MM.1S (cell line): ENCODE measurements around the gene CYTH1.

ENCODE experiments used
- DNase-seq: peaks from one replicate; pipeline ENCODE4 v3.0.0-alpha.2; 2015
- H2AFZ ChIP-seq: fragments of 300-600 bp; sonication (generic); 2 replicates; pipeline ENCODE4 v1.6.0; 2016; ENCODE audit warnings: antibody characterized with exemption, low read length
- H3F3A ChIP-seq: fragments of 300-600 bp; sonication (generic); 2 replicates; pipeline ENCODE4 v1.6.1; 2016; ENCODE audit warnings: mild to moderate bottlenecking, antibody characterized with exemption, low read length, moderate library complexity, mixed read lengths; ENCODE audit not compliant: insufficient read depth
- H3K27ac ChIP-seq: fragments of 300-600 bp; sonication (generic); 2 replicates; pipeline ENCODE4 v1.5.1; 2016; ENCODE audit warnings: mild to moderate bottlenecking, low read length
- H3K27me3 ChIP-seq: fragments of 300-600 bp; sonication (generic); replicated peaks from 2 replicates; pipeline ENCODE4 v1.6.0; 2016; ENCODE audit warnings: low read length; ENCODE audit not compliant: insufficient read depth
- H3K36me3 ChIP-seq: fragments of 300-600 bp; sonication (generic); replicated peaks from 2 replicates; pipeline ENCODE4 v1.6.1; 2016; ENCODE audit warnings: mild to moderate bottlenecking, low read length, mixed read lengths; ENCODE audit not compliant: insufficient read depth
- H3K4me1 ChIP-seq: fragments of 300-600 bp; sonication (generic); 2 replicates; pipeline ENCODE4 v1.6.1; 2016; ENCODE audit warnings: low read length, mixed read lengths
- H3K4me2 ChIP-seq: fragments of 300-600 bp; sonication (generic); 2 replicates; pipeline ENCODE4 v1.6.0; 2016; ENCODE audit warnings: low read depth, low read length
- H3K4me3 ChIP-seq: fragments of 300-600 bp; sonication (generic); 2 replicates; pipeline ENCODE4 v1.5.1; 2016; ENCODE audit warnings: low read length, mixed read lengths
- H3K79me2 ChIP-seq: fragments of 300-600 bp; sonication (generic); 2 replicates; pipeline ENCODE4 v1.6.1; 2016; ENCODE audit warnings: mixed run types, low read length, mixed read lengths
- H3K9ac ChIP-seq: fragments of 300-600 bp; sonication (generic); 2 replicates; pipeline ENCODE4 v1.6.1; 2016; ENCODE audit warnings: low read length, mixed read lengths
- H3K9me2 ChIP-seq: fragments of 300-600 bp; sonication (generic); replicated peaks from 2 replicates; pipeline ENCODE4 v1.6.1; 2016; ENCODE audit warnings: mild to moderate bottlenecking, low read length, mixed read lengths; ENCODE audit not compliant: insufficient read depth
- H3K9me3 ChIP-seq: fragments of 300-600 bp; sonication (generic); replicated peaks from 2 replicates; pipeline ENCODE4 v1.6.1; 2016; ENCODE audit warnings: mild to moderate bottlenecking, low read length, mixed read lengths; ENCODE audit not compliant: insufficient read depth
- H4K20me1 ChIP-seq: fragments of 300-600 bp; sonication (generic); 2 replicates; pipeline ENCODE4 v1.6.1; 2016; ENCODE audit warnings: mild to moderate bottlenecking, low read length, moderate library complexity, mixed read lengths; ENCODE audit not compliant: insufficient read depth
- EZH2 ChIP-seq: fragments of 300-600 bp; sonication (generic); optimal IDR thresholded peaks from 2 replicates; pipeline ENCODE3; 2017; ENCODE audit warnings: low read depth, mild to moderate bottlenecking, antibody characterized with exemption, low read length, mixed read lengths
- EZH2phosphoT487 ChIP-seq: fragments of 300-600 bp; sonication (generic); IDR thresholded peaks from 2 replicates; pipeline ENCODE4 v1.6.1; 2018; ENCODE audit warnings: antibody characterized with exemption, low read length
- TF ChIP-seq, protein P1 (sequence below): fragments of 300-600 bp; sonication (generic); IDR thresholded peaks from 2 replicates; pipeline ENCODE4 v1.5.1; 2016; ENCODE audit warnings: antibody characterized with exemption, low read length, mixed read lengths

The CYTH1 gene

DNA sequence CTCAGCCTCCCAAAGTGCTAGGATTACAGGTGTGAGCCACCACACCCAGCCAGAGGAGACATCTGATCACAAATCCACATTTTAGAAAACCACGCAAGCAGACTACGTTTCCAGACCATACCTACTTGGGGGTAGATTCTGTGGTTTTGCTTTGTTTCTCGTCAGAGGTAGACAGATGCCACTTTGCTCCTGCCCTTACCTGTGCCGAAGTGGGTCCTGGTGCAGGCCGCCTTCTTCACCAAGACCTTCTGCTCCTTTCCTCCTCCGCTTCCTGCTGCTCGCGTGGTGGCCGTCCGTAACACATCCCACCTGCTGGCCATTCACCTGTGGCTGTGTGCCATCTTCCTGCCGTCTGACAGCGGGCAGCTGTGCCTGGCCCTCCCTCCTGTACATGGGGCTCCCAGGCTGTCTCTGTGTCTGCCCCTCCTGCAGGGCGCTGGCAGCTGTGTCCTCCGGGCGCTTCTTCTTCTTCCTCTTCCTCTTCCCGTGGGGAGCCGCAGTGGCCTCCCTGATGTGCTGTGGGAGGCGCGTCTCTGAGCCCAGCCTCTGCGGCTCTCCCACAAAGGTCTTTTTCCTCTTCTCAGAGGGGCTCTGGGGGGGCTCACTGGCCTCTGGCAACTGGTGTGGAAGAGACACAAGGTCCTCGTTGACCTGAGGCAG is 21.2 kb upstream of the CYTH1 start:
- Histone ChIP-seq H4K20me1 (no peaks in the 10 kb centered on the region), H3K4me3 (no peak overlapping the region), H3K79me2 (peaks cover 64% of the 10 kb centered on the region), H3K27me3 (no peaks in the 10 kb centered on the region), H3K4me1 (no peaks in the 10 kb centered on the region), H3K36me3 (peaks cover 12% of the 10 kb centered on the region), H2AFZ (no peak overlapping the region), H3K9me2 (no peaks in the 10 kb centered on the region), H3K9ac (no peak overlapping the region), H3F3A (no peaks in the 10 kb centered on the region), H3K9me3 (no peaks in the 10 kb centered on the region), H3K4me2 (no peak overlapping the region), H3K27ac (no peak overlapping the region)
- no peak for DNase-seq
- no peak for TF ChIP-seq EZH2
- TF ChIP-seq EZH2phosphoT487, result no peak
- TF ChIP-seq, protein P1, sequence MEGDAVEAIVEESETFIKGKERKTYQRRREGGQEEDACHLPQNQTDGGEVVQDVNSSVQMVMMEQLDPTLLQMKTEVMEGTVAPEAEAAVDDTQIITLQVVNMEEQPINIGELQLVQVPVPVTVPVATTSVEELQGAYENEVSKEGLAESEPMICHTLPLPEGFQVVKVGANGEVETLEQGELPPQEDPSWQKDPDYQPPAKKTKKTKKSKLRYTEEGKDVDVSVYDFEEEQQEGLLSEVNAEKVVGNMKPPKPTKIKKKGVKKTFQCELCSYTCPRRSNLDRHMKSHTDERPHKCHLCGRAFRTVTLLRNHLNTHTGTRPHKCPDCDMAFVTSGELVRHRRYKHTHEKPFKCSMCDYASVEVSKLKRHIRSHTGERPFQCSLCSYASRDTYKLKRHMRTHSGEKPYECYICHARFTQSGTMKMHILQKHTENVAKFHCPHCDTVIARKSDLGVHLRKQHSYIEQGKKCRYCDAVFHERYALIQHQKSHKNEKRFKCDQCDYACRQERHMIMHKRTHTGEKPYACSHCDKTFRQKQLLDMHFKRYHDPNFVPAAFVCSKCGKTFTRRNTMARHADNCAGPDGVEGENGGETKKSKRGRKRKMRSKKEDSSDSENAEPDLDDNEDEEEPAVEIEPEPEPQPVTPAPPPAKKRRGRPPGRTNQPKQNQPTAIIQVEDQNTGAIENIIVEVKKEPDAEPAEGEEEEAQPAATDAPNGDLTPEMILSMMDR, result no peak

DNA sequence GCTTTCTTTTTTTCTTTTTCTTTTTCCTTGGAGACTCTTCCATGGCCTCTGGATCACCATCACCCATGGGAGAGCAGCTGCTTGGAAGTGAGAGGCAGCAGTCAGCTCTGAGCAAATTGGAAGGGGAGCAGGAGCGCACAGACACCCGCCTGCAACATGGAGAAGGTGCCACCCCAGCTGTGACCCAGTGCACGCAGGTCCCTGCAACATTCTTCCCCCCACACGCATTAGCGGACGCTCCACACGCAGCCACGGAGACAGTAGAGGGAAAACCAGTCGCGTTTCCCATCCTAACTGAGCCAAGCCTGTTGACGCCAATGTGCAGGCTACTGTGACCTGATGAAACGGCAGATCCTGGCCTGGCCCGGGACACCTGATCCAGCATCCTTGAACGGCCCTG is 20.4 kb upstream of the CYTH1 start:
- Histone ChIP-seq H3K27me3 (no peaks in the 10 kb centered on the region), H2AFZ (no peak overlapping the region), H3K4me1 (no peaks in the 10 kb centered on the region), H3K36me3 (peaks cover 20% of the 10 kb centered on the region), H3K4me2 (no peak overlapping the region), H3K79me2 (peaks cover 66% of the 10 kb centered on the region), H4K20me1 (no peaks in the 10 kb centered on the region), H3K9me3 (no peaks in the 10 kb centered on the region), H3K27ac (no peak overlapping the region), H3K9me2 (no peaks in the 10 kb centered on the region), H3K9ac (no peak overlapping the region), H3F3A (no peaks in the 10 kb centered on the region), H3K4me3 (no peak overlapping the region)
- DNase-seq, result no peak
- TF ChIP-seq, protein P1, result no peak
- TF ChIP-seq EZH2 (no peak), EZH2phosphoT487 (no peak)

DNA sequence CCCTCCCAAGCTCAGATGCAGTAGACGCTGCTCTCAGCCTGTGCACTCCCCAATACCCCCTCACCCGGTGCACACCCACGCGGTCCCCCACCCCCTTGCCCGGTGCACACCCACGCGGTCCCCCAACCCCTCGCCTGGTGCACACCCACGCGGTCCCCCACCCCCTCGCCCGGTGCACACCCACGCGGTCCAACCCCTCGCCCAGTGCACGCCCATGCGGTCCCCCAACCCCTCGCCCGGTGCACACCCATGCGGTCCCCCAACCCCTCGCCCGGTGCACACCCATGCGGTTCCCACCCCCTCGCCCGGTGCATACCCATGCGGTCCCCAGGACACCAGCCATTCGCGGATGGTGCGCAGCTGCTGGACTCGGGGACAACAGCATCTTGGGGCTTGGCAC is 19.9 kb upstream of the CYTH1 start:
- no peak overlapping the region for H2AFZ ChIP-seq
- no peaks in the 10 kb centered on the region for H3K9me3 ChIP-seq
- TF ChIP-seq EZH2phosphoT487, result no peak
- TF ChIP-seq, protein P1, result no peak
- no peak for TF ChIP-seq EZH2
- H3K4me2 ChIP-seq, result no peak overlapping the region
- no peak for DNase-seq
- H3K27me3 ChIP-seq, result no peaks in the 10 kb centered on the region
- H3K9me2 ChIP-seq, result no peaks in the 10 kb centered on the region
- no peaks in the 10 kb centered on the region for H3F3A ChIP-seq
- H3K27ac ChIP-seq, result no peak overlapping the region
- H3K4me3 ChIP-seq, result no peak overlapping the region
- H3K36me3 ChIP-seq, result peaks cover 20% of the 10 kb centered on the region
- no peak overlapping the region for H3K9ac ChIP-seq
- H4K20me1 ChIP-seq, result no peaks in the 10 kb centered on the region
- H3K4me1 ChIP-seq, result no peaks in the 10 kb centered on the region
- peaks cover 61% of the 10 kb centered on the region for H3K79me2 ChIP-seq
